Stomach (tissue), 4 donors: Measurements from ENCODE around the gene NEUROD6.

Experiments
- CTCF ChIP-seq, 7 experiments: fragments of 450-650 bp in 4 of 7; fragments of 200-600 bp in 3 of 7; sonication (generic) in 3 of 7; IDR thresholded peaks; one replicate each; pipeline ENCODE4 v1.5.1; 2016 to 2019; ENCODE audit warnings: antibody characterized with exemption in 7 of 7, control low read depth in 2 of 7, mild to moderate bottlenecking in 1 of 7
- POLR2A ChIP-seq, 4 donors: fragments of 450-650 bp; IDR thresholded peaks; one replicate each; pipeline ENCODE4 v1.6.1; 2016; ENCODE audit warnings: antibody characterized with exemption in 4 of 4, control low read depth in 2 of 4, mild to moderate bottlenecking in 1 of 4, moderate library complexity in 1 of 4

GRCh38 chr7:31309407-31309806 lies 31.1 kb downstream of the NEUROD6 start:
- no peak for TF ChIP-seq CTCF (IDR thresholded peaks at IDR 0.05)
- no peak for TF ChIP-seq POLR2A (IDR thresholded peaks at IDR 0.05)
